Glomerular endothelial cell (primary cell): ENCODE results near the gene IQCK. TPM values are rescaled to one million over a fixed set of nuclear protein-coding genes. Genes with fewer than 3 reads are reported as not detected.
"Not testable (repeated sequence)": the region's sequence is repeated elsewhere in the genome, so short reads cannot be mapped to it uniquely, and the experiment has no call there.

ENCODE experiments used
- DNase-seq: peaks from one replicate; pipeline ENCODE4 v3.0.0-alpha.2; 2011; ENCODE audit warnings: low read depth, low spot score; ENCODE audit errors: extremely low read depth
- total RNA-seq: library from RNA; depleted of rRNA; stranded (reverse); fragments of >200 nt; gene quantifications from 2 replicates; pipeline ENCODE4 v1.2.3, GENCODE V29; 2015

The IQCK gene
- total RNA-seq, 1 donor from 2014 or later = 52.3 TPM

DNA sequence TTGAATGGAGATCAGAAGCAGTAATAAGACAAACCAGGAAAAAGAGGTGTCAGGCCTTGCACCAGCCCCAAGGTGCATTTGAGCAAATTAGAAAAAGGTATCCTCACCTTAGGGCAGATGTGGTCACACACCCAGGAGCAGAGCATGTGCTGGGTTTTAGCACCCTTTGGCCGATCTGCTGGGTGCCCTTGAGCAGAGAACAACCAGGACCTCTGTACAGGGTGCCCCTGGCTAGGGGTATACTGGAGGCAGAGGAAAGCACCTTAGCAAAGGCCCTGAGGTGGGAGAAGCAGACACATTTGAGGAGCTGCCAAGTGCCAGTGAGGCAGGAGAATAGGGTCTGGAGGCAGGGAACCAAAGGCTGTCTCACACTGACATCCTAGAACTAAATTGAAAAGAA lies 67.0 kb downstream of the IQCK start:
- no peak for DNase-seq

DNA sequence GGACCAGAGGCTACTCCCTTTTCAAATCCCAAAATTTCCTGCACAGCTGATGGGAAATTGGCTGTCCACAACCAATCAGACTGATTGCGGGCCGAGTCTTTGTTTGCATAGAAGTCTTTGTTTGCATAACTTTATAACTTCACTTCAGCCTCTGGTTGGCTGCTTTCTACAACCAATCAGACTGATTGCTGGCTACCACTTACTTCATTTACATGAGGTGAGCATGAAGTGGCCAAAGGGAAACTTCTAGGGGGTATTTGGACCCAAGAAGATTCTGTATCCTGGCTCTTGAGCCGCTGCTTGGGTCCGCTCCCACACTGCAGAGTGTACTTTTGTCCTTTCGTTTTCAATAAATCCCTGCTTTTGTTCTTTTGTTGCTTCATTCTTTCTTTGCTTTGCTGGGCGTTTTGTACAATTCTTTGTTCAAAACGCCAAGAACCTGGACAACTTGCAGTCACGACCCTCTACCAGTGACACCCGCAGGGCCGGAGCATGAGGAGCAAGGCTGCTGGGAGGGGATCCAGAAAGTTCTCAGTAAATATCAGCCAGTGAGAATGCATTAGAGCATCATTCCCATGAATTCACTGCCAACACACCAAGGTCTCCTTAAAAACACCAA lies 67.5 kb downstream of the IQCK start:
- DNase-seq = no peak

DNA sequence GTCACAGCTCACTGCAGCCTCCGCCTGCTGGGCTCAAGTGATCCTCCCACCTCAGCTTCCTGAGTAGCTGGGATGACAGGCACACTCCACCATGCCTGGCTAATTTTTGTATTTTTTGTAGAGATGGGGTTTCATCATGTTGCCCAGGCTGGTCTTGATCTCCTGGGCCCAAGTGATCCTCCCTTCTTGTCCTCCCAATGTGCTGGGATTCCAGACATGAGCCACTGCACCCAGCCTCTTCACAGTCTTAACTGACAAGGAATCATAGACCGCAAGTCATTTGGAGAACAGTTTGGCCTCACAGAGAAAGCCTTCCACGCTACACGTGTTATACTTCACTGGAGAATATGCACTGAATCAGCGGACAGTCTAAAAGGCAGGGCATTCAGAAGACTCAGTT lies 83.3 kb downstream of the IQCK start:
- DNase-seq = not testable (repeated sequence)

DNA sequence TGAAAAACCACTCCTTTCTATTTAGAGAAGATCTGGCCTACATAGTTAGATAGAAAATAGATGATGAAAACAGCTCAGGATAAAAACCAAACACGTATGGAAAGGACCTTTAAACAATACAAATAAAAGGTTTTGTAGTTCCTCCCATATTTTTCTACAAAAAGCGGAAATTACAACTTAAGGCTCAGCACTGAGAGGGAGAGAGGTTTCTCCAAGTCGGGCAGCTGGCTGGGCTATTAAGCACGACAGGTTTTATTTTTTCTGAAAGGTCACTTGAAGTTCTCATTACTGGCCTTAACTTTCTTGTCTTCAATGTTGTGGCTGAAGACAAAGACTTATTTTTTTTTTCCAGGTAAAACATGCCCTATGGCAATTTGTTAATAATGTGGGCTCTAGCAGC lies 83.8 kb downstream of the IQCK start:
- not testable (repeated sequence) for DNase-seq

DNA sequence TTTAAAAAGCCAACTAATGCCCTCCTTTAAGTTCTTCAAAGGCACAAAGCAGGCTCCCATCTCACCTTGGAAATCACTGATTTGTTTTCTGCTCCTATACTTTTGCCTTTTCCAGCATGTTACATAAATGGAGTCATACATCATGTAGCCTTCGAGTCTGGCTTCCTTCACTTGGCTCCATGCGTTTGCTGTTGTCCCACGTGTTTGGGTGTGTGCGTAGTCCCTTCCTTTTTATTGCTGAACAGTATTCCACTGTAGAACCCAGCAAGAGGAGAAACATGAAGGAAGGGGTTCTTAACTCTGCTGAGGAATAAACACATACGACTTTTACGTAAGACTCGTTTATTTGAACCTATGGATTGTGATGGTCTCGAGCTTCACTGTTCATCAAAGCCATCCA lies 84.5 kb downstream of the IQCK start:
- no peak for DNase-seq

DNA sequence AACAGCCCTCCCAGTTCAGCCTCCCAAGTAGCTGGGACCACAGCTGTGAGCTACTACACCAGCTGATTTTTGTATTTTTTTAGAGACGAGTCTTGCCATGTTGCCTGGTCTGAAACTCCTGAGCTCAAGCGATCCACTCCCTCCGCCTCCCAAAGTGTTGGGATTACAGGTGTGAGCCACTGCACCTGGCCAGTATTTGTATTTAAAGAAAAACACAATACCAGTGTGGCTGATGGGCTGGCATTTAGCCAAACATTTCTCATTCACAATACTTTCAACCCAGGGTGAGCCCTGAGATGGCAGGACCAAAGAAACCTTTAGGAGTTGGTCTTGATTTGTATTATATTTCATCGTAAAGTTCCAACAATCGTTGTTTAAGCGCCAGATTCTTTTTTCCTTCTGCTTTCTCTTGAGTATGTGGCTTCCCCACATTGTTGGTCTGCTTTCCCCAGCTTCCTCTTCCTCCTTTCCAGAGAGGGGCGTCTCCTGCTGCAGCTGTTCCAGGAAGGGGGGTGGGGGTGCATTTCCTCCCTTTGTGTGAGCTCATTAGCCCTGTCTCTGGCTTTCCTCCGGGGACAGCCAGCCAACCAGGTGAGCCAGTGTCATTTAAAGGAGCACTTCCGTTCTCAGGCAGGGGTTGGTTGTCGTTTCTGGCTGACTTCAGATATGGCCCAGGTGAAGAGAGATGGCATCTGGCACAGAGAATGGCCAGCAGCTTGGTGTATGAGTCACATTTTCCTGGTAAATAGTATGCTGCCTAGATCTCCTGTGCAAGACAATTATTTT lies 86.7 kb downstream of the IQCK start:
- peak; percentile 81 for DNase-seq

DNA sequence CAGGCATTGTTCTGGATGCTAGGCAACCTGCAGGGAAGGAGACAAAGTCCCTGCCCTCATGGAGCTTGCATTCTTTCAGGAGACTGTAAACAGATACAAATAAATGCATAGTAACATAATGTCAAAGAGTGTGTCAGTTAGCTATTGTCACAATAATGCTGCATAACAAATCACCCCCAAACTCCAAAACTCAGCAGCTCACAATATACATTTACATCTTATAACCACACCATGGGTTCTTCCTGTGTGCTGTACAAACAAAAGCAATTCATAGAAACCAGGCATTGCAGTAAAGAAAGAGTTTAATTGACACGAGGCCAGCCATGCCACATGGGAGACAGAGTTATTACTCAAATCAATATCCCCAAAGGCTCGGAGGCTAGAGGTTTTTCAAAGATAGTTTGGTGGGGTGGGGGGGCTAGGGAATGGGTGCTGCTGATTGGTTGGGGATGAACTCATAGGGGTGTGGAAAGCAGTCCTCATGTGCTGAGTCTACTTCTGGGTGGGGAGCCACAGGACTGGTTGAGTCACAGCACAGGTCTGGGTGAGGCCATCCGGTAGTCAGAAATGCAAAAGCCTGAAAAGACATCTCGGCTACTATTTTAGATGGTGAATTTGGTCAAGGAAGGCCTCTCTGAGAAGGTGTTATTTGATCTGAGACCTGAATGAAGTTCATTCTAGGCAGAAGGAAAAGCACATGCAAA lies 87.5 kb downstream of the IQCK start:
- DNase-seq = no peak

DNA sequence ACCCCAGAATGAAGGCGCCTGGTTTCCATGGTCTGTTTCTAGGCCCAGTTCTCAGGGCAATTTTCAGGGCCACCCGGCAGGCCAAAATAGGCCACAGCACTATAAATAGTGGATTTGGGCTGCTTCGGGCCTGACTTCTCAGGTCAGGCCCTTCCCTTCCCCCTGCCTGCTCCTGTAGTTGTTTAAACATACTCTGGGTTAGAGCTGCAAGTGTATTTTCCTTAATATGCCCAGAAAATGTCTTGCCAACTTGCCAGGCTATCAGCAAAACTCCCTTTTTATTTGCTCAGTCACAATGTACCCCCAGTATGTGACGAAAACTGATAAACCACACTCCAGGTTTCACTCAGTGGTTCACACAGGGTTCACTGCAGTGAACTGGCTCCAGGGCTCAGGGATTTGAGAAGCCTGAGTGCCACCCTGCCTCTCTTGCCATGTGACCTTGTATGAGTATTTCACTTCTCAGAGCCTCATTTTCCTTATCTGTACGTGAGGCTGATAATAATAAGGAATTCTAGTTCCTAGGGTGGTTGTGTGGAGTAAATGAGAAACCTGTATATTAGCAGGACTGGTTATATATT lies 90.1 kb downstream of the IQCK start:
- DNase-seq = no peak

DNA sequence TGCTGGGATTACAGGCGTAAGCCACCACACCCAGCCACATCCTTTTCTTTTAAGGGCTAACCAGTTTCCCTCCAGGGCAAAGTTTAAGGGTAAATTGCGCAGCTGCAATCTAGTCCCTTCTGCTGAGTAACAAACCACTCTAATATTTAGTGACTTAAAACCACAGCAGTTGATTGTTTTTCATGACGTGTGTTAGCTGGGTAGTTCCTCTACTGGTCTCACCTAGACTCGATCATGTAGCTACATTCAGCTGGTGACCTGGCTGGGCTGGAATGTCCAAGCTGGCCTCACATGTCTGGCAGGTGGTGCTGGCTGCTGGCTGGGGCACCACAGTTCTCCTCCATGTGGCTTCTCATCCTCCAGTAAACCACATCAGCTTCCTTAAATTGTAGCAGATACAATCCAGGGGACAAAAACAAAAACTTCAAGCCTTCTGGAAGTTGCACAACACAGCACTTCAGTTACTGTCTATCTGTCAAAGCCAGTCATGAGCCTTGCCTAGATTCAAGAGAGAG lies 91.1 kb downstream of the IQCK start:
- DNase-seq = no peak

DNA sequence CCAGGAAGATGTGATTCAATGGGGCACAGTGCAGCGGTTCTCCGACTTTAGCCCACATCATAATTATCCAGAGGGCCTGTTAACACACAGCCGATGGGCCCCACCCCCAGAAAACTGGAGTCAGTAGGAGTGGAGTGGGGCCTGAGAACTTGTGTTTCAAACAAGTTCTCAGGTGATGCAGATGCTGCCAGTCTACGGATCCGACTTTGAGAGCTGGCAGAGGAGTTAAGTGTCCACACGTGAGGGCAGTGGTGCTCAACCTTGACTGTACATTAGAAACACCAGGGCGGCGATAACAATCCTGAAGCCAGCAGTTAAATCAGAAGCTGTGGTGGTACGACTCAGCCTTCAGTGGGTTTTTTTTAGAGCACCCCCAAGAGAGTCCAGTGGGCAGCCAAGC lies 91.6 kb downstream of the IQCK start:
- DNase-seq = no peak

DNA sequence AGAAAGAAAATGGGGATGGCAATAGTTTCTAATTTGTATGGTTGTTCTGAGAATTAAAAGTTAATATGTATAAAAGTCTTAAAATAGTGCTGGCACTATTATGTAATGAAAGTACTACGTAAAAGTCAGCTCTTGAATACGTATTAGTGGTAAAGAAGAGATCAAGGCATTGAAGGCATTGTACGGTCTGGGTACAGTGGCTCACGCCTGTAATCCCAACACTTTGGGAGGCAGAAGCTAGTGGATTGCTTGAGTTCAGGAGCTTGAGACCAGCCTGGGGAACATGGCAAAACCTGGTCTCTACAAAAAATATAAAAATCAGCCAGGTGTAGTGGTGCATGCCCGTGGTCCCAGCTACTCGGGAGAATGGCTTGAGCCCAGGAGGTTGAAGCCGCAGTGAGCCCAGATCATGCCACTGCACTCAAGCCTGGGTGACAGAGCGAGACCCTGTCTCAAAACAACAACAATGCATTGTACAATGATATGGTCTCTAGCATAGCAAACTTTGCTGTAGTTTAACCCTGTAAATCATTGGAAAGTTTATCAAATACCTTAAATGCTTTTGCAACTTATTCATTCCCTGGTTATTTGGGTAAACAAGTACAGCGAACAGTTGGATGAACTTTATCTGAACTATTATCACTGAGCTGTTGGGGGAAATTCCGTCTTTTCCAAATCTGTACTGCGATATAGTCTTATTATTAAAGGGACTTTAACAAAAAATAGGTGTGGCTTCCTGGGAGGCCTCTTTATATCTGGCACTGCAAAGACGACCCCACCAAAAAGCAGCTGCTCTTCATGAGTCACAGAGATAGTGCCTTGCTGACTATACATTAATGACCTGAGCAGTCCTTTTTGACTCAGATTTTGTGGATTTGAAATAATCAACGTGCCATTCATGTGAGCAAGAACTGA lies 93.0 kb downstream of the IQCK start:
- DNase-seq = no peak

DNA sequence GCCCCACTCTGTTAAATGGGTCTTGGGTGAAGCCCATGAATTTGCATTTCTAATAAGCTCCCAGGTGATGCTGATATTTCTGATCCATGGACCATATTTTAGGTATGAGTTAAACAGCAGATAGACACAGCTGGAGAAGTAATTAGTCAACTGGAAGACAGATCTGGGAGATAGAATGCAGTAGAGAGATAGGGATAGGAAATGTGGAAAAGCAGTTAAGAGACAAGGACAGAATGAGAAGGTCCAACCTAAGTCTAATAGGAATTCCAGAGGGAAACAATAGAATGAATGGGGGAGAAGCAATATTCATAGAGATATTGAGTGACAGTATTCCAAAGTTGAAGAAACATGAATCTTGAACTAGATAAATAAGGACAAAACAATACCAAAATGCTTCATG lies 94.9 kb downstream of the IQCK start:
- DNase-seq = no peak

DNA sequence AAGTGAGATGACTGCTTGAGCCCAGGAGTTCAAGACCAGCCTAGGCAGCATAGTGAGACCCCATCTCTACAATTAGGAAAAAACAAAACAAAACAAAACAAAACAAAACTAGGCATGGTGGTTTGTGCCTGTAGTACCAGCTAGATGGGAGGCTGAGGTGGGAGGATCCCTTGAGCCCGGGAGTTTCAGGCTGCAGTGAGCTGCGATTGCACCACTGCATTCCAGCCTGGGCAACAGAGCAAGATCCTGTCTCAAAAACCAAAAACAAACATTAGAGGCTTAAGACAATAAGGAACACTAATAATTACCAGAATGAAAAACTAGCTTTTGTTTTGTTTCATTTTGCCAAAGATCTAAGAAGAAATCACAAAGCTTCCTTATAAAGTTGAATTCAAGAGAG lies 97.3 kb downstream of the IQCK start:
- DNase-seq = no peak

DNA sequence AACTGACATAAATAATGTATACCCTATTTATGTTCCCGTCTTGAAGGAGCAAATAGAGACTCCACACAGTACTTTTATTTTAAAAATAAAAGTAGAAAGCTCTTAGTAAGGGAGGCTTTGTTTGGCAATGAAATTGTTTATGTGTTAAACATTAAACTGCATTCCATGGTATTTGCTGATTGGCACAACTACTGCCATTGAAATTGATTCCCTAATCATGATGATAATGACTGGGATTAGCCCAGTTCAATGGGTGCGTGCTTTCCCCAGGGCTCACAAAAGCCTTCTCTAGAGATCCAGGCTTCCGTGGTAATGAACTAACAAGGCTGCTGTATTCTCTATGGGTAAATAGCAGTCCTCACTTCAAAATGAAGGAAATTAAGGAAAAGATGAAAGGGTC lies 99.1 kb downstream of the IQCK start:
- DNase-seq = no peak

DNA sequence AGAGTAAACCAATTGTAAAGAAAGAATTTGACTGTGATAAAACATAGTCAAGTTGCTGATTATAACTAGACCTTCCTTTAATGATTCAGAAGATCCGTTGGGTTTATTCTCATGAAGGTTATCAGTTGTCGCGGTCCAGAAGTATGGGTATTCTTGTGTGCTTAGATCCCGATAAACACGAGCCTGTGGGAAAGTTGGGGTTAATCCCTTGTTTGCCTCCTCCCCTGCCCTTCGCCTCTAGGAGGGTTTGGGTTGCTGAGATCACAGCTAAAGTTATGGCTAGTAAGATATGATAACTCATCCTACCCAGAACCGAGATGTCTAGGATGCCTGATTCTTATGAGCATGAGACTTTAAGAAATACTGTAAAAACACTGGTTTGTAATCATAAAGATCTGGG lies 99.8 kb downstream of the IQCK start:
- DNase-seq = no peak

DNA sequence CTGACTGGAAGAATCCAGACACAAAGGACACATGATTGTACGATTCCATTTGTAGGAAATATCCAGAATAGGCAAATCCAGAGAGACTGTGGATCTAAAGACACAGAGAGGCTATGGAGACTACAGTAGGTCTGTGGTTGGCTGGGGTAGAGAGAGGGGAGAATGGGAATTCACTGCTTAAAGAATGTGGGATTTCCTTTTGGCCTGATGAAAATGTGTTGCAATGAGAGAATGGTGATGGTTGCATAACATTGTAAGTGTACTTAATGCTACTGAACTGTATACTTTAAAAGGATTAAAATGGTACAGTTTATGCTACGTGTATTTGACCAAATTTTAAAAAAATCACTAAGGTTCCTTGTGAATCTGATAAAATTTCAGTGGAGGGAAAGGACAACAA lies 104.5 kb downstream of the IQCK start:
- DNase-seq = no peak

DNA sequence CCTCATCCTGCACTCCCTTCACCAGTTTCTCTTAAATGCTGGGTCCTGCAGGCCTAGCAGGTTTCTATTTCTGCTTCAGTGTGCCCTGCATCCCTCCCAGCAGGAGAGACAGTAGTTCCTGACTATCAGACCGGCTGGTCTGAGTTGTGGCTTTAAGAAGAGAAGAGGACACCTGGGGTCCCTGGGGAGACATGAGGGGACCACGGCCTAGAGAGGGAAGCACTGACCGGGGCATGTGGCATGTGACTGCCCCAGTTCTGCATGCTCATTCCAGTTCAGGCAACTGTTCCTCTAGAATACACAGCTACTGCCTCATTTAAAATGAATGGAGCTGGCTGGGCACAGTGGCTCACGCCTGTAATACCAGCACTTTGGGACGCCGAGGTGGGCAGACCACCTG lies 105.3 kb downstream of the IQCK start:
- DNase-seq = no peak

DNA sequence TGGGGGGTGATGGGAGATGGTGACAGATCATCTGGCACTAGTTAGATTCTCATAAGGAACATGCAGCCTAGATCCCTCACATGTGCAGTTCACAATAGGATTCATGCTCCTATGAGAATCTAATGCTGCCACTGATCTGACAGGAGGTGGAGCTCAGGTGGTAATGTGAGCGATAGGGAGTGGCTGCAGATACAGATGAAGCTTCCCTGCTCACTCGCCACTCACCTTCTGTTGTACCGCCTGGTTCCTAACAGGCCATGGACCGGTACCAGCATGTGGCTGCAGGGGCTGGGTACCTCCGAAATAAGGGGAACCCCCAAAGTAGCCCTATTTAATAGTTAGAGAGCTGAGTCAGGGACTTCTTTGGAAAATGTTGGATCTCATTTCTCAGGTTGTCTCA lies 106.1 kb downstream of the IQCK start:
- DNase-seq = no peak

DNA sequence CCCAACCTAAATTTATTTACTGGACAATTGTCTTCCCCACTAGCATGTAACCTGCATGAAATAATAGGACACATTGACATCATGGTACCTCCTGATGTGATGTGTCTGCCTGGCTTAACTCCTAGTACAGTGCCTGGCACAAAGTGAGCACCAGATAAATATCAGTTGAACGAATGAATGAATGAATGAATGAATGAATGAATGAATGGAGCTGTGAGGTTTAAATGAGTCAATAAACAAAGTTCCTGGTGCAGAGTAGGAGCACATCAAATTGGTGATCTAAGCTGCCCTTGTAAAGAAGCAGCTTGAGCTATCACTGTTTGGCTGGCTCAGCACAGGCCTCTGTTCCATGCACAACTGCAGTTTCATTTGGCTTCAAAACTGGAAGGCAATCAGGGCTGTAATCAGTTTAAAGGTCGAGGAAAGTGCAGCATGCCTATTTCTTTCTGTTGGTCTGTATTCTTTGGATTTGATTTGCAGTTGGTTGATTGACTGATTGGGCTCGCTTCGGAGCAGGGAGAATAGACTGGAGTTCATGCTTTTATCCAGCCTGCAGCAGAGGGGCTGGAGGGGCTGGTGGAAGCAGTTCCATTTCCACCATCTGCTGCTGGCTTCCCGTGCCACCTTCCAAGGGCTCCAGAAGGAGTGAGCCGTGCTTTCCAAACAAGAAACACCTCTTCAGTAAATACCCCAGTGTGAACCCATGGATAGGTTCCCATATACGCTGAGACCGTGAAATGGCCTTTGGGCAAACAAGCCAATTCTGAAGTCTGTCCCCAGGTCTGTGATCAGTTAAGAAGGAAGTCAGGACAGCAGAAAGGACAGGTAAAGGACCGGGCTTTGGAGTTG lies 112.0 kb downstream of the IQCK start:
- DNase-seq = no peak
